Measurements from ENCODE around the gene KLRC3. TPM values are rescaled to one million over a fixed set of nuclear protein-coding genes. Genes with fewer than 3 reads are reported as not detected.

The KLRC3 gene
- total RNA-seq, 1 experiment from 2014 or later, result 2.3 TPM

DNA sequence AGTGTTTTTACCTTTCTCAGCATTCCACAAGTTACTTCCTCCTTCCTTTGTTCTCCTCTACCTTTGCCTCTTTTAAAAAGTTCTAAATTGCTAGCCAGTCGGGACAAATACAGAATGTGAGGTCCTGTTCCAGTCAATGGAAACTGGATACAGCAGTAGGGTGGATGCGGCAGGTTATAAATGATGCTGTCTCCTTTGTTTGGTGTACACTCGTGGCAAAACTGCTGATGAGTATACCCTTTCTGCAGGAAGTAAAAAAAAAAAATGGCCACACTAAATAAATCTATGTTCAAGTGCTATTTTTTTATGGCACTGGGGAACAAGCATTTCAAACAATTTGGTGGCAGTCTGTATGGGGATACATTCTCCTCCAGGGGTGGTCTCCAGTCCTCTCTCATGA lies 58.1 kb downstream of the KLRC3 start:
- intact Hi-C loops (cut with micrococcal nuclease), result no loop called here
- no peak for TF ChIP-seq CTCF (IDR thresholded peaks at IDR 0.05; ENCODE audit: unreplicated experiment)
- Mint-ChIP-seq H3K27me3 (ENCODE audit: insufficient read depth, unreplicated experiment) (no peaks in the 10 kb centered on the region), H3K36me3 (ENCODE audit: insufficient read depth, unreplicated experiment) (no peaks in the 10 kb centered on the region), H3K9me3 (ENCODE audit: unreplicated experiment) (no peaks in the 10 kb centered on the region), H3K4me3 (ENCODE audit: unreplicated experiment) (no peak overlapping the region), H3K4me1 (ENCODE audit: insufficient read depth, unreplicated experiment) (peaks cover 22% of the 10 kb centered on the region), H3K27ac (ENCODE audit: low read depth, unreplicated experiment) (no peak overlapping the region)
- ChIA-PET POLR2A (interaction anchor here (0.7 to 5.9 kb wide), 3 partner anchors 20 to 31 kb away, joined by 3 to 135 read pairs (median 3); no protein-coding TSS in a partner anchor), CTCF (no interaction called here)
- BruUV-seq (replicated peaks), result no TSS peak
- DNase-seq (ENCODE audit: unreplicated experiment), result no peak

Other genes starting within 250 kb of the KLRC3 start
- gene OLR1, start 248.5 kb downstream of the KLRC3 start, total RNA-seq (2022), result 0.25 TPM in 1 of 2 replicates, not detected in the other
- gene TMEM52B, start 241.6 kb downstream of the KLRC3 start, total RNA-seq (2022), result not detected in 2 replicates
- 19.7 and 28.1 TPM in 2 replicates for gene GABARAPL1, start 207.7 kb downstream of the KLRC3 start, total RNA-seq (2022)
- gene KLRD1, start 112.7 kb downstream of the KLRC3 start, total RNA-seq (2022), result not detected in 2 replicates
- gene KLRK1, start 30.6 kb downstream of the KLRC3 start, total RNA-seq (2022), result 0.54 and 2.3 TPM in 2 replicates
- 0.66 and 0.84 TPM in 2 replicates for gene KLRC4, start 10.8 kb downstream of the KLRC3 start, total RNA-seq (2022)
- gene KLRC2, start 15.4 kb upstream of the KLRC3 start, total RNA-seq (2022), result 1.9 and 5.2 TPM in 2 replicates
- gene KLRC1, start 32.8 kb upstream of the KLRC3 start, total RNA-seq (2022), result not detected in 2 replicates
- 7.9 and 9.3 TPM in 2 replicates for gene EIF2S3B, start 85.3 kb upstream of the KLRC3 start, total RNA-seq (2022)
- gene MAGOHB, start 193.0 kb upstream of the KLRC3 start, total RNA-seq (2022), result 36.8 and 44.5 TPM in 2 replicates